GM19324 (cell line): ENCODE measurements around the gene ASPM.

Source experiments
- ATAC-seq: cut with Tn5 transposase; IDR thresholded peaks from one replicate; pipeline ENCODE4 v1.9.1; 2021; ENCODE audit warnings: mild to moderate bottlenecking, moderate library complexity; ENCODE audit not compliant: unreplicated experiment, low FRiP score

The ASPM gene, protein sequence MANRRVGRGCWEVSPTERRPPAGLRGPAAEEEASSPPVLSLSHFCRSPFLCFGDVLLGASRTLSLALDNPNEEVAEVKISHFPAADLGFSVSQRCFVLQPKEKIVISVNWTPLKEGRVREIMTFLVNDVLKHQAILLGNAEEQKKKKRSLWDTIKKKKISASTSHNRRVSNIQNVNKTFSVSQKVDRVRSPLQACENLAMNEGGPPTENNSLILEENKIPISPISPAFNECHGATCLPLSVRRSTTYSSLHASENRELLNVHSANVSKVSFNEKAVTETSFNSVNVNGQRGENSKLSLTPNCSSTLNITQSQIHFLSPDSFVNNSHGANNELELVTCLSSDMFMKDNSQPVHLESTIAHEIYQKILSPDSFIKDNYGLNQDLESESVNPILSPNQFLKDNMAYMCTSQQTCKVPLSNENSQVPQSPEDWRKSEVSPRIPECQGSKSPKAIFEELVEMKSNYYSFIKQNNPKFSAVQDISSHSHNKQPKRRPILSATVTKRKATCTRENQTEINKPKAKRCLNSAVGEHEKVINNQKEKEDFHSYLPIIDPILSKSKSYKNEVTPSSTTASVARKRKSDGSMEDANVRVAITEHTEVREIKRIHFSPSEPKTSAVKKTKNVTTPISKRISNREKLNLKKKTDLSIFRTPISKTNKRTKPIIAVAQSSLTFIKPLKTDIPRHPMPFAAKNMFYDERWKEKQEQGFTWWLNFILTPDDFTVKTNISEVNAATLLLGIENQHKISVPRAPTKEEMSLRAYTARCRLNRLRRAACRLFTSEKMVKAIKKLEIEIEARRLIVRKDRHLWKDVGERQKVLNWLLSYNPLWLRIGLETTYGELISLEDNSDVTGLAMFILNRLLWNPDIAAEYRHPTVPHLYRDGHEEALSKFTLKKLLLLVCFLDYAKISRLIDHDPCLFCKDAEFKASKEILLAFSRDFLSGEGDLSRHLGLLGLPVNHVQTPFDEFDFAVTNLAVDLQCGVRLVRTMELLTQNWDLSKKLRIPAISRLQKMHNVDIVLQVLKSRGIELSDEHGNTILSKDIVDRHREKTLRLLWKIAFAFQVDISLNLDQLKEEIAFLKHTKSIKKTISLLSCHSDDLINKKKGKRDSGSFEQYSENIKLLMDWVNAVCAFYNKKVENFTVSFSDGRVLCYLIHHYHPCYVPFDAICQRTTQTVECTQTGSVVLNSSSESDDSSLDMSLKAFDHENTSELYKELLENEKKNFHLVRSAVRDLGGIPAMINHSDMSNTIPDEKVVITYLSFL (N-terminal part only)

DNA sequence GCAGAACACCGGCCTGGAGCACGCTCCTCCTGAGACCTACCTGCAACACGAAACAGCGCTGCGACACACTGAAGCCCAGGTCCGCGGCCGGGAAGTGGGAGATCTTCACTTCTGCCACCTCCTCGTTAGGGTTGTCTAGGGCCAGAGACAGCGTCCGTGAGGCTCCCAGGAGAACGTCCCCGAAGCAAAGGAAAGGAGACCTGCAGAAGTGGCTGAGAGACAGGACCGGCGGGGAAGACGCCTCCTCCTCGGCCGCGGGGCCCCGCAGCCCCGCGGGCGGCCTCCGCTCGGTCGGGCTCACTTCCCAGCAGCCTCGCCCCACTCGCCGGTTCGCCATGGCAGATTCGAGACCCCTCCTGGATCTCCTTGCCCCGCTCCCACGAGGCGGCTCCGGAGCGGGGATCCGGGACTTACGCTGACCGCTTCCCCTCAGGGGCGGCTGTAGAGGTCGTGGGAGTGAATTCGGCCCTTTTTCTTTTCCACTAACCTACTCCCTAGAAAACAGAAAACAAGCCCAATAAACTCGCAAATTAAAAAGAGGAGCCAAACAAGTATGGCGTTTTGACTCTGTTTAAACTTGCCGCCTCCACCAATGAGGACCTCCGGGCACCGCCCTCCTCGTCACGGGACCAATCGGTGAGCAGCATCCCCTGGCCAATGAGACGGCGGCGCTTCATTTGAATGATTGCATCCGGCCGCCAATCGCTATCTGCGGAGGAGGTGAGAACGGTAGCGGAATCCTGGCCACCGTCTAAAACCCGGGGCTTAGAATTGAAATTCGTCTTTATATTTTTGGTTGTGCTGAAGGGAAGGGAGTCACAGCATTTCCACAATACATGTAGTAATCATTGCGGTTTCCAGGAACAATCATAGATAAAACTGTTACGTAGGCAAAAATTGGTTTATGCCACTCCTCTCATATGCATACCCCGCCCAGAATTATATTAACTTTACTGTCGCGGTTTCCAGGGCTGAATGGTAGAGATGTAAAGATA, at the start of gene ASPM:
ASPM (minus strand) TSS at position 569 of the 995 bp plus-strand sequence; CDS start at position 337, 232 bp downstream.
- peak; percentile 99 for ATAC-seq

DNA sequence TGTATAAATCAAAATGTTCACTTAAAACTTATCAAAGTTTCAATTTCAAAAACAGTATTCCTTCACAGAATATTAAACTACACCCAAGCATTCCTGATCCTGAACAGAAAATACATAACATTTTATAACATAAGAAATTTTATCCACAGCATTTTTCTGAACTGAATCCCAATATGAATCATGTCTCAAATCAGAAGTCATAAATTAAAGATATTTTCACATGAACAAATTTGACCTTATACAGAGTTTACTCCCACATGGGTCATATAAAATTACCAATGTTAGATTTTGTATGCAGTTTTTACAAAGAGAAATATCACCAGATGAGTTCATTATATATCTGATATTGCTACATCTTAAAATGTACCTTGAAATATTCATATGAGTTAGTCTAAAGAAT, 48.6 kb upstream of the ASPM start:
- ATAC-seq = no peak

DNA sequence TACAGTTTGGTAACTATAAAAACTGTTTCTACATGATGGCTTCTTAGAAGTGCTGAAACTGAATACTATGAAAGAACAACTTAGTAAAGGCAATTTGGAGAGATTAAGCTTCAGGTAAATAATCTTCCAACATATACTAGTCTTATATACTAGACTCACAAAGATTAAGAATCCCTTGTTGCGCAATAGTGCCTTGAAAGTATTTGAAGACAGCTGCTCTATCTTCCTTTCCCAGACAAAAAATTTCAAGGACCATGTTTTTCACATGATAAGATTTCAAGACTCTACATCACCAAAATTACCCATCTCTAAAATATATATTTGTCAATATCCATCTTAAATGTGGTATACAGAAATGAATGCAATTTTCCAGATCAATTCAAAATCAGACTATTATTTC, 37.7 kb upstream of the ASPM start:
- no peak for ATAC-seq

DNA sequence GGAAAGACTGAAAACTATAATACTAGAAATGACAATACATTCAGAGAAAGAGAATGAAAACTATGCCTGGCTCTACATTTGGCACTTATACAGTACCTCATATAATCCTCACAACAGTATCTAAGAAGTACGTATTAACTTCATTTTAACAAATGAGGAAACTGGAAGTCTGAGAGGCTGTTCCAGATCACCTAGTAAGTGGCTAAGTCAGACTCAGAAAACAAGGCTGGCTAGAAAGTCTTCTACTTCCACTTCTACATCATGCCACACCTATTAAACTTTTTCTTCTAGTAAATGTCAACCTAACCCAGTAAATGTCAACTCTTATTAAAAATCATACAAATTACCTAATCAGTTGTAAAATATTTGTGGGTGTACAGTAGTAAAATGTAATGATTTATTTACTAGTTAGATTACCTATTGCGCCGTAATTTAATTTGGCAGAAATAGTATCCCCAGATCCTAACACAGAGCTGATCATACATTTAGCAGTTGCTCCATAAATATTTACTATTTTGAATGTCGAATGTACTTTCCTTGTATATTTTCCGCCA, 36.8 kb upstream of the ASPM start:
- ATAC-seq = no peak

DNA sequence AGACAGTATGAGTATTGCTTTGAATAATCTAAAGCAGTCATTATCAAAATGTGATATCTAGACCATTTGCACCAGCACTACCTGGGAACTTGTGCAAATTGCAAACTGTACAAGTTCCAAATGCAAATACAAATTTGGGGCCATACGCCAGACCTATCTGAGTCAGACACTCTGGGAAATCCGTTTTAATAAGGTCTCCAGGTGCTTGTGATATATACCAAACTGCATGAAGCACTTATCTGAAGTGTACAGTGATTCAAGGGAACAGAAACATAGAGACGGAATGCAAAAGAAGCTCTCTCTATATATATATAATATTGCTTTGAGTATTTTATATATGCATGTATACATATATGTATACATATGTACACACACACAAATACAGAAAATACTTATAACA, 36.2 kb upstream of the ASPM start:
- ATAC-seq = no peak

DNA sequence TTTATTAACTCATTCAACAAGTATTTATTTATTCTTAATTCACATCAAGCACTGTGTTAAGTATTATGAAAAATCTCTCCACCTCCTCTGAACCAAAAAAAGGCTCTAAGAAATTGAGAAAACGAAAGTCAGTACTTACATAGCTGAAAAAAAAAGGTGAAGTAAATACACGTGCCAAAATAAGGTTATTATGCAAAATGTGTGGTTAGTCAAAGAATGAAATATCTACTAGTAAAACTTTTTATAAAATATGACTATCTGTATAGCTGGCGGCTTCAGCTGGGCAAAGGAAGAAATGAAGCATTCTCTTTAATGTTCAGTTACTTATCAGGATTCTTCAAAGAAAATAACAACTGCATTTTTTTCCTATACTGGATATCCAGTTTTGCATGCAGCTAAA, 35.5 kb upstream of the ASPM start:
- peak; percentile 76 for ATAC-seq

DNA sequence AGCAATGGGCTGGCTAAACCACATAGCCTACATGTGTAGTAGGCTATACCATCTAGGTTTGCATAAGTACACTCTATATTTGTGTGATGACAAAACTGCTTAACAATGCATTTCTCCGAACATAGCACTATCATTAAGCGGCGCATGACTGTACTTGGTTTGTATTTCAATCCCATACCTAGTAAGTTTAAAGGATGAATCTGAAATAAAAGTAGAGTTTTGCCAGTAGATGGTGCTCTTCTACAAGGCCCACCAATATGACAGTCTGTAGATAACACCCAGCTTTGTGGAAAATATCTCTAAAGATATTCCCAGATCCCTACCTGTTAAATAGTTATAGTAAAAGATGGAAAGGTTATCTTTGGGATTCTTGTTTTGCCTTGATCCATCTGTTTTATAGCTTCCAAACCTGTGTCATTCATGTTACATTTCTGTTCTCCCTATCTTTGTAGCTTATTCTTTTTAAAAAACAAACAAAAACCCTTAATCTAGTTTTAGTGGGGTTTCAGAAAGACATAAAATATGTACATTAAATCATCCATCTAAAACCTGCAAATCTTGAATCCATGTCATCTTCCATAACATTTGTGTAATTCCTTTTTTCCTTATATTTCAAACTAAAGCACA, 33.9 kb upstream of the ASPM start:
- ATAC-seq = peak; percentile 52

DNA sequence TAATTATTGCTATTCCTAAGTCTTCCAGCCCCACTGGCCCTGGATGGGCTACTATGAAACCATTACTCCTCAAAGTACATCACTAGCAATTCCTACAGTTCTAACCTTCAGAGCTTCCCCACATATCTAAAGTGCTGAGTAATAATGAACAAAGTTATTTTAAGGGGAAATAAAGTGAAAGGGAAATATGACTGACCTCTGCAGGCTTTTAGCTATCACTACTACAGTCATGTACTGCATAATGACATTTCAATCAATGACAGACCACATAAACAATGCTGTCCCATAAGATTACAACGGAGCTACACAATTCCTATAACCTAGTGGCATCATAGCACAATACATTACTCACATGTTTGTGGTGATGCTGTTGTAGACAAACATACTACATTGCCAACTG, 32.5 kb upstream of the ASPM start:
- no peak for ATAC-seq

DNA sequence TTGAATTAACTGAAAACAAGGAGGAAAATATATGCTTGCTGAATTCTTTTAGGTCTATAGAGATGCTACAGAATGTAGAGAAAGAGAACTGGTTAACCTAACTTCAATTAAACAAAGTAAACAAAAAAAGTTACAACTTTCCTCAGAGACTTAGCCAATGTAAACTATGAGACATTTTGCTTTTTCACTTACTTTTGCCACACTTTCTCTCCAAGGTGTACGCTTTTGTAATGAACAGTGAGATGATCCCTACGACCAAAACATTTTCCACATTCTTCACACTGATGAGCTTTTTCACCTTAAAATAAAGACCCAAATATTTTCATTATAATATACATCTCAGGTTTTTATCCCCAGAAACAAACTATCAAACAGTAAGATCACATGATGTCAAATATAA, 28.3 kb upstream of the ASPM start:
- no peak for ATAC-seq

DNA sequence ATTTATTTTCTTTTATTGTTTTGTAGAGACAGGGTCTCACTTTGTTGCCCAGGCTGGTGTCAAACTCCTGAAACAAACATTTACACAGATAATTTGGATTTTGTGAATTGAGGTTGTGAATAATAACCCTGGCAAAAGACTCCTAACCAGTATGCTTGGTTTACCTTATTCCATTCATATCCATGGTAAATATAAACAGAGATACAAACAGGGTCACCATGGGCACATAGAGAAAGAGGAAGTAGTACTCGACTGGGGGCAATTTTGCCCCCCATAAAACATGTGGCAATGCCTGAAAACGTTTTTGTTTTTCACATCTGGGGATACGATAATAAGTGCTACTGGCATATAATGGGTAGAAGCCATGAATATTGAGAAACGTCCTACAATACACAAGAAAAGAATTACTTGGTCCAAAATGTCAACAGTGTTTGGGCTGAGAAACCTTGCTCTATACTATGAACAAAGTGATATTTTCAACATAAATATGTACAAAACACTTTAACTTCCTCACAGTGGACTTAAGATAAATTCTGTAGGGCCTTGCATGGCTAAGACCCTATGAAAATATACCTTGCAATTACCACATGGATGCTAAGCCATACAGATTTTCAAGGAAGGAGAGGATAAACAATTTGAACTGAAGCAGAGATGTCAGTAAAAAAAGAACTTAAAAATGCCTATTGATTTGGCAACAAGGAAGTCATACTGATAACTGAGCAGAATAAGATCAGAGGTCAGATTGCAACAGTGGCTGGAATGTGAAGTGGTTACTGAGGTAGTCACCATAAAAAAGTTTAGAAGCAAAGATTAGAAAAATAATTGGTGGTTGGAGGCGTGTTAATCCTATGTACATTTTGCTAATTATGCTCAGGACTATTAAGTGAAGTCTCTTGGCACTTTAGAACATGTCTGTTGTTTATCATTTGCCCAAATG, 27.4 kb upstream of the ASPM start:
- ATAC-seq = no peak

DNA sequence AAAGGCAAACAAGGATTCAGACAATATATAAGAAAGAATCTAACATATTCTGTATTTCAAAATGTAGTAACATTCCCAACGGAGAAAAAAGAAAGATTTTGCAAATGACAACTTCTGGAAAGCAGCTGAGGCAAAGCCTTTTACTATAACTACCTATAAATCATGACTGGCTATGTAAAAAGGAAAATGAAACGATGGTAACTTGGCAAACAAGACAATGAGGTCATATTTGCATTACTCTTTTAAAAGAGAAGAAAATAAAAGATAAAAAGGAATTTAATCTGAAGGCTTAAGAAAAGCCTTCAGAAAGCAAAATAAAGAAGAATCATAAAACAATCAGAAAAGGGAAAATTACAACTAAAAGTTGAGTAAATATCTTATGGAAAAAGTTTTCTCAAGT, 25.1 kb upstream of the ASPM start:
- no peak for ATAC-seq

DNA sequence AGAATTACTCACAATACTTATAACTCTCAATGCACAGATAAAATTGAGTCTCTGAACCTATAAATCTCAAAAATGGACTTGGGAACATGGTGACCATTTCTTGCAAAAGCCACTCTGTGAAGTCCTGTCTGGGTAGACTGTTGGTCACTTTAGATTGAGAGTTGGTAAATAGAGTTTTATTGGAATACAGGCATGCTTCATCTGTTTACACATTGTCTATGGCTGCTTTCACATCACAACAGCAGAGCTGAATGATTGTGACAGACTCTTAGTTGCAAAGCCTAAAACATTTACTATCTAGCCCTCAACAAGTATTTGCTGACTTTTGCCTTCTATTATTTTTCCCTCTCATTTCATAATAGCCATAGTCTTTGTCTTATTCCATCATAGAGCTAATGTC, 24.1 kb upstream of the ASPM start:
- ATAC-seq = no peak

DNA sequence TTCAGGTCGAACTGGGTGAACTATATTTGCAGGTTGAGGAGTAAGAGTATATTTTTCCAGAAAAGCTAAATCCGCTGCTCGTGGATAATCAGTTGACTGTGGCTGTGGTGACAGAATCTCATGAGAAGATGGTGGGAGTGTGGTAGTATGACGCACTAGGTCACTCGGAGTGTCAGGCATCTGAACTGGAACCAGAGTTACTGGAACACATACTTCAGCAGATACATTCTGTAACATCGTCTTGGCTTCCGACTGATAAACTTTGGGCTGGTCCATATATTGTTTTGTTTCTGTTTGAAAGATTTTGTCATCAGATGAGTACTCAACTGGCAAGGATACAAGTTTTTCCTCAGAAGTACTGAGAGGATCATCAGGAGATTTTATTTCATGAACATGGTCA, 13.0 kb upstream of the ASPM start:
- ATAC-seq = no peak

DNA sequence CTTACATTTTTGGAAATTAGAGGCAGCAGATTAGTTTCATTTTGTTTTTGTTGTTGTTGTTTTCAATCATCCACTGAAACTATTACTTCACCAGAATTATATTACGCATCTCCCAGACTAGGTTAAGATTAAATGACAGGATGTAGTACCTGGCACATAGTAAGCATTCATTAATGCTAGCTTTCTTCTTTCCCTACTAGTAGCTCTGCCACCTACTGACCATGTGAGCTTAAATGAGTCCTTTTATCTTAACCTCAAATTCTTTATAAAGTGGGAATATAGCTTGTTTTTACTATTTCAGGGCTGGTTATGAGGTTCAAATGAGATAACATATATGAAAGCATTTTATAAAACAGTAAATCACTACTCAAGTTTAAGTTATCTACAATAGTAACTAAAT, 10.2 kb upstream of the ASPM start:
- no peak for ATAC-seq

DNA sequence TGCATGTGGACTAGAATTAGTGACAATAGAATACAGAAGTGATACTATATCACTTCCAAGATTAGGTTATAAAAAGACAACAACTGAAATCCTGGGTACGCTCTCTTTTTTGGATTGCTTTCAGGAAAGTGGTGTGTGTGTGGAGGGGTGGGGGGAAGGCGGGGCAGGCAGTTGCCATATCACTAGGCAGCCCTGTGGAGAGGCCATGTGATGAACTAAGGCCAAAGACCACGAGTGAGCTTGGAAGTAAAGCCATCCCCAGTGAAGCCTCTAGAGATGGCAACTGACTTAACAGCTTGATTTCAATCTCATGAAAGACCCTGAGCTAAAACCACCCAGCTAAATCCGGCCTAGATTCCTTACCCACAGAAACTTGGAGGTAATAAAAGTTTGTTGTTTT, 6.2 kb upstream of the ASPM start:
- ATAC-seq = no peak

DNA sequence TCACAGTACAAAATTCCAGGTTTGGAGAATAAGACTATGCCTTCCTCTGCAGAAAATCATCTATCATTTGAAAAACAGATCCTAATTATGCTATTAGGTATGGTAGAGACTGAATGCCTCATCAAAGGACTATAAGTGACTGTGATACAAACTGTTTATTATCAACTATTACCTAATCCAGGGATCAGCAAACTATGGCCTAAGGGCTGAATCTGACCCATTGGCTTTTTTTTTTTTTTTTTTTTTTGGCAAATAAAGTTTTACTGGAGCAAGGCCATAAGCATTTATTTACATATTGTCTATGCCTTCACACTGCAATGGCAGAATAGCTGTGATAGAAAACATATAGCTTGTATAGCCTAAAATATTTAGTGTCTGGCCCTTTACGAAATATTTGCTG, 4.7 kb upstream of the ASPM start:
- ATAC-seq = no peak

DNA sequence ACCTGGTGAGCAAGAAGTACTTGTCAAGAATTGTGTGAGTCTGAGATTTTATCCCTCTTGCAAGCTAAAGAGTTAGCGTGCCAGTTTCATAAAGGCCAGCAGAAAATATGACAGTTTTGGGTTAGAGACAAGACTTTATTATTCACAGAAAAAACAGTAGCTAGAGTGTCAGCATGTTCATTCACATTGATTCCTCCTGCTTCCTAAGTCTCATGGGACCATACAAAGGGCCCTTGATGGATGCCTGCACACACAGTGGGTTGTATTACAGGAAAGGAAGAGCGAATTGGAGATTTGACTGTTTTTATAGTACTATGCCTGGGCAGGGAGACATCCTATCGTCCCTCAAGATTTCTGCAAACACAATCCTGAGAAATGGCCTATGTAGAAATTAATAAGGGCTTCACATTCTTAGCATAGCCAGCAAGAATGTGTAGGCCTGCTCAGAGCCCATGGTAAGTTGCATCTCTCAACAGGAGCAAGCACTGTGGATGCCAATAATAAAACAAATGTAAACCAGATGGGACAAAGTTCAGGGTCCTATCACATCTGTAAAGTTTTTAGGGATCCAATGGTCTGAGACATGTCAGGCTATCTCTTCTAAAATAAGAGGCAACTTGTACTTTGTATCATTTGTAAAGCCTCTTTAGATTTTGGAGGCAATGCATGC, 4.0 kb upstream of the ASPM start:
- ATAC-seq = no peak
